ENCODE results near the gene UVRAG.

The UVRAG gene

DNA sequence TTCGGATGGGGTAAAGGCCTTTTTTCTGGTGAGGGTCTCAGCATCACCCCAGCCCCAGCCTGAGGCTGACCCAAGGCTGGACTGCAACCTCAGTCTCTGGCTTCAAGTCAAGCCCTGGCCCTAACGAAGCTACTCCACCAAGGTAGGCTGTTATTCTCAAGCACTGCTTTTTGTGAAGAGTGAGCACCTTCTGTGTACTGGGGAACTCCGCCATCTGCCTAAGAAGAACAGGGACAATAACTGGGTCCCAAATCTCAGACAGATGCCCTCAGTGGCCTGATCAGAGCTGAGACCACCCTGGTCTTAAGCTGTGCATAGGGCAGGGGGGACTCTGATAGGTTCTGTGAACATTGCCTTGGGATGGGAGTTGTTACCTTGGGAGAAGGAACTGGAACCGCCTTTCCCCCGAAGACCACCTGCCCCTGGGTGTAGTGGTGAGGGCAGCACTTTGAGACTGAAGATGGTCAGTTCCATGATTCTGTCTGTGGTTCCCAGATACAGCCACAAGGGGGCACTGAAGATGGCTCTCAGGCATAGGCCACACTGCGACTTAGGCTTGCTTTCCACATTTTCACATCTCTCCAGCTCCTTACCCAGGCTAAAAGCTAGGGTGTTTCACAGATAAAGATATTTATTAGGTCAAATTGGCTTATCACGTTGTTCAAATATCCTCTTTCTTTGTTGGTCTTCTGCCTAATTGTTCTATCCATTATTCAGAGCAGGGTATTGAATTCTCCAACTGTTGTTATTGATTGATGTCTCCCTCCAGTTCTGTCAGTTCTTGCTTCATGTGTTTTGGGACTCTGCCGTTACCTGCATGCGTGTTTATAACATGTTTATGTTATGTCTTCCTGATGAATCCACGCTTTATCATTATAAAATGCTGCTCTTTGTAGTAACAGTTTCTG, 11.8 kb upstream of the UVRAG start:
- DNase-seq (ENCODE audit: low read depth in 1 of 2, low spot score in 1 of 2), result peak; percentile 41 to 59

DNA sequence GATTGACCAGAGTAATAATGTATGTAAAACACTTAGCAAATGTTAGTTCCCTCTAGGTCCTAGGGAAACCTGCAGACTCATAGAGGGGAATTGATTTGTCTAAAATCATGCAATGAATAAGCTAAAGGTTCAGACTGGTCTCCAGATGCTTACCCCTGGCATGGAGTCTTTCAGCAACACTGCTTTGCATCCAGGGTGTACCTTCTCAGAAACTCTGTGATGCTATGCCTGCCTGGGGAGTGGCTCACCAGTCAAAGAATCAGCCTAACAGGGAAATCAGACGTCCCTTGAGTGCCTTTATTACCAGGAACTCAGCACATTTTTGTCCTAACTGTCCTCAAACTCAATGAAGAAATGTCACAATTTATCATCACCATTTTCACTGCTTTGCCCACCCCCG, 5.9 kb upstream of the UVRAG start:
- no peak for DNase-seq (ENCODE audit: low read depth in 1 of 2, low spot score in 1 of 2)

DNA sequence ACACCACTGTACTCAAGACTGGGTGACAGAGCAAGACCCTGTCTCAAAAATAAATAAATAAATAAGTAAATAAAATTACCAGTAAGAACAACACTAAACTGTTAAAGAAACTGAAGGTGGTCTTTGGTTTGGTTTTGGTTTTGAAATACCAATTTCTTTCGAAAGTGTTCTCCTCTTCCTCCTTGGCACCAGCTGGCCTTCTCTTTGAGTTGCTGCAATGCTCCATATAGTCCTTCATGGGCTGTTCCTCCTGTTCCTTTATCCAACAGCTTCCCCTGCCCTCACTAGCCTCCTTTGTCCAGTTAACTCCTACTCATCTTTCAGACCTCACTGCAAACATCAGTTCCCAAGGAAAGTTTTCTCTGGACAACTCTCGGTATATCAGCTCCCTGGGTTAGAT, 5.0 kb upstream of the UVRAG start:
- no peak for DNase-seq (ENCODE audit: low read depth in 1 of 2, low spot score in 1 of 2)

DNA sequence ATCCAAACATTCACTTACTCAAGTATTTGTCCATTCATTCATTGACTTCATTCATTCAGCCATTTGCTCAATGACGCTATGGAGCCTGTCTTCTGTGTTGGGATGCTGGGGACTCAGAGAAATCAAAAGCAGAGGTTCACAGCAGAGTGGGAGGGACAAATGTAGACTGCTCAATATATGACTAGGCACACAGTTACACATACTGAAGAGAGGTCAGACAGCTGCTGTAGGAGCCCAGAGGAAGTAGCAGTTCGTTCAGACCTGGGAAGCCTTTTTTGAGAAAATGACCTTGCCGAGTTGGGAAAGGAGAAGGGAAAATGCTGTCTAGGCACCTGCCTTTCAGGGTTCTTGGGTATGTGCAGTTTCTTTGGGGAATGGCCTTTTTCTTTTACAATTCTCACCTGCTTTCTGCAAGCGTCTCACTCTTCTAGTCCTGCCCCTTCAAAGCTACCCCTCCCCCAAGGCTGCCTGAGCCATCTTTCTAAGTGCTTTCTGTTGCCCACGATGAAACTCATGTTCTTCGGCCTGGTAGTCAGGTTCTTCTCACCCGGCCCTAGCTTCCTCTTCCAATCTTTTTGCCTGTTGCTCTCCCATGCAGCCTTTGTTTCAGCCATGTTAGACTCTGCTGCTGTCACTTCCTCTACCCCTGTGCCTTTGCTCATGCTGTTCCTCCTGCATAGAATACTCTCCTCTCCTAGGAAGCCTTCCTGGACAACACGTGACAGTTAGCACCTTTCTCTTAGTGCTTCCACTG, 4.2 kb upstream of the UVRAG start:
- no peak for DNase-seq (ENCODE audit: low read depth in 1 of 2, low spot score in 1 of 2)

DNA sequence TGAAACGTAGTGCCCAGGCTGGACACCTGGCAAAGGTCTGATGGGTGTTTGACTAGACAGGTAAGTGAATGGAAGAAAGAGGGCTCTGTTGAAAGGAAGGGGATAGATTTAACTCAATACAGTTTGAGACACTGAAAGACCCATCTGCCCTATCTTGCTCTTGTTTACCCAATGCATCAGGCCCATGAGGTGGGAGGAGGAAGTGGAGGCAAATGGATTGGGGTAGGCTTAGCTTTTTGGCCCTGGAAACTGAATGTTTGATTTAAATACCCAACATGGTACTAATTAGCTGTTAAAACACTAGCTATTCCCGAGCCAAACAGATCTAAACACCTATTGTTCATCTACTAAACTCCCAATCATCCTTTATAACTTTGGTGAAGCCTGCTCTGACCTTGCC, 3.5 kb upstream of the UVRAG start:
- DNase-seq (ENCODE audit: low read depth in 1 of 2, low spot score in 1 of 2), result no peak

DNA sequence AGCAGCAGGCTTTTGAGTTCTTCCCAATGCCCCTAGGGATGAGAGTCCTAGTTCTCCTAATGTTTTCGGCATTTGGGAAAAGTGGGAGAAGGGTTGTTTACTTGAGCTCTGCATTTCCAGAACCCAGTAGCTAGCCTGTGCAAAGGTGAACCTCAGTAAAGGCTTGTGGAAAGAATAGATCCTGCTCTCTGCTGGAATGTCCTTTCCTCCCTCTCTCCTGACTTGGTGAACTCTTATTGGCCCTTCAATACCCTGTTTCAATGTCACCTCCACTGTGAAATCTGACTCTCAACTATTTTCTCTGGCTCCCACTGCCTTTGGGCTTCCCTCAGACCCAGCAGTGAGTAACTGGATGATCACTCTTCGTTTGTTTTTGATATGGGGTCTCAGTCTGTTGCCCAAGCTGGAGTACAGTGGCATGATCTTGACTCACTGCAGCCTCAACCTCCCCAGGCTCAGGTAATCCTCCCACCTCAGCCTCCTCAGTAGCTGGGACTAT, 2.4 kb upstream of the UVRAG start:
- DNase-seq (ENCODE audit: low read depth in 1 of 2, low spot score in 1 of 2), result no peak

DNA sequence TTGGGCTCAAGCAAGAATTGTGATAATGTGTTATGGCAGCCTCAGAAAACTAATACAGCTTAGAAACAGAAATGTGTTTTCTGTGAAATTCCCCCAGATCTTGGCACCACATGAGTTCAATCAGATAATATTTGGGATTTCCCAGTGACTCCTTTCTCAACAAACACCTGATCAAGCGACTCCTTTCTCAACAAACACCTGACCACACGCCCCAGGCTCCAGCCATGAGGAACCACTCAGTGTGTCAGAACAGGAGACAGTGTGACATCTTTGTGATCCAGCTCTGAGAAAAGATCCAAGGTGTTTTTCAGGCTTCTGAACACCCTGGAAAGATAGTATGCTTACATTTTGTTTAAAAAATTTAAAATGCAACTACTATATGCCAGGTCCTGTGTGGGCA, 1.9 kb upstream of the UVRAG start:
- DNase-seq (ENCODE audit: low read depth in 1 of 2, low spot score in 1 of 2), result no peak

DNA sequence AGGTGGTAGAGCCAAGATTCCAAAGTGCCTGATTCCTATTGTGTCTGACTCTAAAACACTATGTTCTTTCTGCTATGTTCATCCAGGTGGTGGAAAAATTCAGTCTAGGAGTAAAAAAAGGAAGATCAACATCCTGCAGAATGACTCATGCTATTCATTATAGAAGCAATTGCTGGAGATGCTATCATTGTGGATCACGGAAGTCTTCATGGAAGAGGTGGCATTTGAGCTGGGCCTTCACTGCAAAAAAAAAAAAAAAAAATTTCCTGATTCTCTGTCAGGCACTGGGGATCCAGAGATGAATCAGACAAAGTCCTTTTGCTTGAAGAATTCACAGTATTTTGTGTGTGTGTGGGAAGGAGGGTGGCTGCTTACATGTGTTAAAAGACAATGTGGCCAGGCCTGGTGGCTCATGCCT, 1.4 kb upstream of the UVRAG start:
- DNase-seq (ENCODE audit: low read depth in 1 of 2, low spot score in 1 of 2), result no peak

DNA sequence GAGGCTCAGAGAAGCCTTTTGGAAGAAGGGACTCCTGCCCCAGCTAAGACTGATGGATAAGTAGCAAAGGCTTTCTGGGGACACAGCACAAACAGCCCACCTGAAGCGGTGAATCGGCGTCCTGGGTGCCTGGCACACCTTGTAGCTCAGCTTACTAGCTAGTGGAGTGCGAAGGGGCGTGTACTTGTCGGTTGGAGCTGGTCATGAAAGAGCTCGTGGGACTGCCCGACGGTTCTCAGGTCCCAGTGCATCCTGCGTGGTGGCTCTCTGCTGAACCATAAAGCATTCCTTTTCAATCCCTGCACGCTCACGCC, 690 bp upstream of the UVRAG start:
- no peak for DNase-seq (ENCODE audit: low read depth in 1 of 2, low spot score in 1 of 2)

DNA sequence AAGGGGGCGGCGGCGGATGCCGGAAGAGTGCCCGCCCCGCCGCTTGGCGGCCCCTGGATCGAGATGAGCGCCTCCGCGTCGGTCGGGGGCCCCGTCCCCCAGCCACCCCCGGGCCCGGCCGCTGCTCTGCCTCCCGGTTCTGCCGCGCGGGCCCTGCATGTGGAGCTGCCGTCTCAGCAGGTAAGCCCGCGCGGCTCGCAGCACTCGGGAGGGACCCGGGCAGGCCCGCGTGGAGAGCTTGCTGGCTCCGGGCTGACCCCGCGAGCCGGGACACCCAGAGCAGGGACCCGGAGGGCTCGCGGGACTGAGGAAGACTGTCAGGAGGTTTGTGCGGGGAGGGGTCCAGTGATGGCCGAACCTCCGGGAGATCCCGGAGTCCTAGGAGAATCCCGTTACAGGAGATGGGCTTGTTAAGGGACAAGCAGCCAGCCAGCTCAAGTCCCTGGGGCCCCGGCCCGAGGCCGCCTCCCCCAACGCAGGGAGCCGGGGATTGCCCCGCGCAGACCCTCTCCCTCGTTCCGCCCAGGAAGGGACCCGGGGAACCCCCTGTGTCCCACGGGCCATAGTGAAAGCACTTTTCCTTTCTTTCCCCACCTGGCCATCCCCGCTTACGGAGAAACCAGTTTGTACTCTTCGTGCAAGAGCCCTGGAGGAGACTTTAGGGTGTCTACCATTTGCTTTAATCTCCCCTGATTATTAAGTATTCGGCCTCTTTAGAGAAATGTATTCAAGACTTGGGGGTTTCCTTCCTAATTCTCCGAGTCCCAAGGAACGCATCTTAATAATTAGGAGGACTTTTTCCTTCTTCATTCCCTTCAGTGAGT, 547 bp downstream of the UVRAG start:
- DNase-seq (ENCODE audit: low read depth in 1 of 2, low spot score in 1 of 2), result peak in 1 of 2 donors; percentile 25

DNA sequence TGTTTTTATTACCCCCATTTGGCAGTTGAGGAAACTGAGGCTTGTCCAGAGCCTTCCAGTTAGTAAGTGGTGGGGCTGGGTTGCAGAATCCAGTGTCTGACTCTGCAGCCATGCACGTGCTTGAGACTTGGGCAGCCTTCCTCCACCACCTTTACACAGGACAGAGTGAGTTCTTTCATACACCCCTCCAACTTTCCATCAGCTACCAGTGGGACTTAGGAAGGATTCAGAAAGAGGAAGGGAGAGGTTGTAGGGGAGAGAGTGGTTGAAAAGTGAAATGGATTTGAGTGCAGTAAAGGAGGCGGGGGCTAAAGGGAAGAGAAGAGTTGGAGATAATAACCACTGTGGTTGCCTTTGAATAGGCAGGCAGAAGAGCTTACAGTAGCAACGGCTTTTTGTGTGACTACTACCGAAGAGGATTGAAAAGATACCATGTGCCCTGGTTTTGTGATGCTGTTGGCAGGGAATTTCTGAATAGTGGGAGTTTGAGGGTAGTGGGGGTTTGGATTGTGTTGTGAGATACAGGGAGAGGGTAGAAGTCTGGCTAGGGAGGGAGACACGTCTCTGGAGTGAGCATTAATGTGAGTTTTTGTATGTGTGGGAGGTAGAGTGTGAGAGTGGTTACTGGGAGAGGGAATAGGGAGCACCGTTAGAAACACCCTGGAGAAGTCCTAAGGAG, 1.7 kb downstream of the UVRAG start:
- no peak for DNase-seq (ENCODE audit: low read depth in 1 of 2, low spot score in 1 of 2)

DNA sequence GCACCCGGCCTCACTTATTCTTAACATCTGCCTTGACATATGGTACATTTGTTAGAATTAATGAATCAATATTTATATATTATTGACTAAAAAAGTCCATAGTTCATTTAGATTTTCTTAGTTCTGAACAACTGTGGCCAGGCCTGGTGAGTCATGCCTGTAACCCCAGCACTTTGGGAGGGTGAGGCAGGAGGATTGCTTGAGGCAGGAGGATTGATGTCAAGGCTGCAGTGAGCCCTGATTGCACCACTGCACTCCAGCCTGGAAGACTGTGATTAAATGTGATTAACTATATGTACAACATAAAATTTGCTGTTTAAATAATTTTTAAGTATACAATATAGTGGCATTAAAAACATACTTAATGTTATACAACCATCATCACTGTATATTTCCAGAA, 5.6 kb downstream of the UVRAG start:
- DNase-seq (ENCODE audit: low read depth in 1 of 2, low spot score in 1 of 2), result no peak

DNA sequence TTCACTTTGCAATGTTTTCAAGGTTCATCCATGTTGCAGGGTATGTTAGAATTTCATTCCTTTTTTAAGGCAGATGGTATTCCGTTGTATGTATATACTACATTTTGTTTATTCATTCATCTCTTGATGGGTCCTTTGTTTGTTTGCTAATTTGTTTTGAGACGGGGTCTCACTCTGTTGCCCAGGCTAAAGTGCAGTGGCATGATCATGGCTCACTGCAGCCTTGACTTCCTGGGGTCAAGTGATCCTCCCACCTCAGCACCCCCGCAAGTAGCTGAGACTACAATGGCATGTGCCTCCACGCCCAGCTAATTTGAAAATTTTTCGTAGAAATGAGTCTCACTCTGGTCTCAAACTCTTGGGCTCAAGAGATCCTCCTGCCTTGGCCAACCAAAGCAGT, 6.2 kb downstream of the UVRAG start:
- no peak for DNase-seq (ENCODE audit: low read depth in 1 of 2, low spot score in 1 of 2)

DNA sequence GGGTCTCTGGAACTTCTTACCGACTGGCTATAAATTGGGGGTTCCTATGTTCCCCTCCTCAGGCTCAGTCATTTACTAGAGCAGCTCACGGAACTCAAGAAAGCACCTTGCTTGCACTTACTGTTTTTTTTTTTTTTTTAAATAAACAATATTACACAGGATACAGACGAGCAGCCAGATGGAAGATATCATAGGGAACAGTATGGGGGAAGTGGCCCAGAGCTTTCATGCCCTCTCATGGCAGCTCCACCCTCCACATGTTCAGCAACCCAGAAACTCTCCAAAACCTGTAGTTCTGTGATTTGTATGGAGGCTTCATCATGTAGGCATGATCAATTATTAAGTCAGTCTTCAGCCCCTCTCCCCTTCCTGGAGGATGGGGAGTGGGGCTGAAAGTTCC, 7.5 kb downstream of the UVRAG start:
- DNase-seq (ENCODE audit: low read depth in 1 of 2, low spot score in 1 of 2), result no peak

DNA sequence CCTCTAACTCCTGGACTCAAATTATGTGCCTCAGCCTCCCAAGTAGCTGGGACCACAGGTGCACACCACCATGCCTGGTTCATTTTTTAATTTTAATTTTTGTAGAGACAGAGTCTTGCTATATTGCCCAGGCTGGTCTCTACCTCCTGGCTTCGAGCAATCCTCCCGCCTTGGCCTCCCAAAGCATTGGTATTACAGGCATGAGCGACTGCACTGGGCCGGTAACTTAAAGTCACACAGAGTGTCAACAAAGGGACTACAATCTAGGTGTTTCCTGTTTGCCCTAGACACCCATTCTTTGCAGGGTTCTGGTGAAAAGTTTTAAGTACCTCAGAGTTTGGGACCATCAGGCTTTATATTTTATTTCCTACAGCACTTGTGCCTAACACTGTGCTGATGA, 8.4 kb downstream of the UVRAG start:
- DNase-seq (ENCODE audit: low read depth in 1 of 2, low spot score in 1 of 2), result no peak

DNA sequence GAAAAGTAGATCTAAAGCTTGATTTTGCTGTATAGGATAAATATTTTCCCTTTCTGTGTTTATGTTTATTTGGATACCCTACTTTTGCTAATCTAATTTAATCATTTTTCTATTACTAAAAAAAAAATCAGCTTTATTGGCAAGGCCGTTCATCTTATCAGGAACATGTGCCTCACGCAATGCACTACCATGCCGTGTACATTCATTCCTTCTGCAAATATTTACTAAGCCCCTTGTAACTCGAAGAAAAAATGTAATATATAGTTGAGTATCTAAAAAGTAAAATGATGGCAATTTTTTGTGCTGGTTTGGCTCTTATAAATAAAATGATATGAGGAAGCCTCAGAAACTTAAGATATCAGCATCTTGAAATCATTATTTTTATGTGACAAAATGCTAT, 8.9 kb downstream of the UVRAG start:
- no peak for DNase-seq (ENCODE audit: low read depth in 1 of 2, low spot score in 1 of 2)

DNA sequence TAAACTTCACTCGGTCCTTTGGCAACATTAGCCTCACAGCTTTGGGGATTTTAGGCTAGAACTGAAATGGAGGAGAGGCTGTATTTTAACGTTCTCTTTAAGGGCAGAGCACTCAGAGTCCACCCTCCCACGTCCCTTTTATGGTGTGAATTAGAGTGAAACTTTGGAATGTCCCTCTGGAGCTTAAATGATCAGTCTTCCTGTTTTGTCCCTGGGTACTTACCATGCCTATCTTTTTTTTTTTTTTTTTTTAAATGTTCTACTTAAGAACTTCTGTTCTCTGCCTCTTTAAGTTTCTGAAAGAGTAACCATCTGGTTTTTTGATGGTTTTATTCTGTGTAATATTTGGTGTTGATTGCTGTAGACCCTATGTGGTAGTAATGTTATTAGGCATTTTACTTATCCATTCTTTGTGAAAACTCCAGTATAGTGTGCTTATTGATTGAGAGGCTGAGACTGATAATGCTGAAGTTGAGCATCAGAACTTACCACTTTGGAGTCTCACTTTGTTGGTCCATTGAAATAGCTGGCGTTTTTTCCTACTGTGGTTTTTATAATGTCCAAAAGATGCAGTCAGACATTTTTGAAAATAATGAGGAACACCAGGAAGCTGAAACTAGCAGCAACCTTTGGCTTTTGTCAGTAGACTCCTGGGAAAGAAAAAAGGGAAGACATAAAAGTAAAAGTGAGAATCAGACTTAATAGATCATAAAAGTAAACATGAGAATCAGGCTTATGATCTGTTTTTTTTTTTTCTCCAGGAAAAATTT, 11.6 kb downstream of the UVRAG start:
- DNase-seq (ENCODE audit: low read depth in 1 of 2, low spot score in 1 of 2), result no peak

DNA sequence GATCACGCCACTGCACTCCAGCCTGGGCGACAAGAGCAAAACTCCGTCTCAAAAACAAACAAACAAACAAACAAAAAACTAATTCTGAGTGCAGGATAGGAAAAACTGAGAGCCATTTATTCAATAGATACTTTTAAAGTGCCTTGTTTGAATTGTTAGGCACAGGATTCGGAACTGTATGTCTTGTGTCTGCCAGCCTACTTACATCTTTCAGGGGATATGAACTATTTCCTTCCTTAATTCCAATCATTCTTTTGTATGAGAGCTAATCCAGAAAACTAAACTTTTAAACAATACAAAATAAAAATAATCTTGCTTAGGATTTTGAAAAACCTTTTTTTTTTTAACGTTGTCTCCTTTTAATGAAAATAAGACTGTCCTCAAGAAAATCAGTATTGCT, 12.6 kb downstream of the UVRAG start:
- DNase-seq (ENCODE audit: low read depth in 1 of 2, low spot score in 1 of 2), result no peak

DNA sequence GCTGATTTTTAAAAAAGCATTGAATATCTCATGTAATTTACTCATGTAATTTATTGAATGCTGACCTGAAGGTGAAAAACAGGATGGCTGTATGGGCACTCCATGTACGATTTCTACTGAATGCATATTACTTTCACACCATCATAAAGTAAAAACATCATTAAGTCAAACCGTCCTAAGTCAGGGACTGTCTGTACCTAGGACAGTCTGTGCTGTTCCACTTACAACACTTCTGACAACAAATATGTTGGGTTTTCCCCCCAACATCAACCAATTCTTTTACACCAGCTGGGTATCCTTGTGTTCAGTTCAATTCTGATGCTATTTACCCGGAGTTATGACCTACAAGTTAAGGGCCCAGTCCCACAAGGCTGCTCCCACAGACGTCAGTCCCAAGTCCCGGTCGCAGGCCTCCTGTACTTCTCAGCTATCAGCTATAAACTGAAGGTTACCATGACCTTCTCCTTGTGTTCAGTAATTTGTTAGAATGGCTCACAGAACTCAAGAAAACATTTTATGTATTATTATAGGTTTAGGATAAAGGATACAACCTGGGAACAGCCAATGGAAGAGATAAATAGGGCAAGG, 17.0 kb downstream of the UVRAG start:
- DNase-seq (ENCODE audit: low read depth in 1 of 2, low spot score in 1 of 2), result no peak

DNA sequence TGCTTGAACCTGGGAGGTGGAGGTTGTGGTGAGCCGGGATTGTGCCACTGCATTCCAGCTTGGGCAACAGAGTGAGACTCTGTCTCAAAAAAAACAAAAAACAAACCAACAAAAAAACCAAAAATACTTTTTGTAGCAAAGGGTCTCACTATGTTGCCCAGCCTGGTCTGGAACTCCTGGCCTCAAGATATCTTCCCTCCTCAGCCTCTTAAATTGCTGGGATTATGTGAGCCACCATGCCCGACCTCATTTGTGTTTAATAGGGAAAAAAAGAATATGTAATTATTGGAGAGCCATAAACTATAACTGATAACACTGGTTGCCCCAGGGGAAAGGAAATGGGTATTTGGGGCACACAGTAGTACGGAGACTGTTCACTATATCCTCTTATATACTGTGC, 19.7 kb downstream of the UVRAG start:
- DNase-seq (ENCODE audit: low read depth in 1 of 2, low spot score in 1 of 2), result no peak
